T-helper 1 cell treated with Interleukin-12 subunit alpha and Interleukin-12 subunit beta and Interleukin-4 antibody, amounts not matched to agents 30 ng/mL and 1 ng/mL, for 36 hours (primary cell): Measurements from ENCODE around the gene TBC1D14. TPM values are rescaled to one million over a fixed set of nuclear protein-coding genes. Genes with fewer than 3 reads are reported as not detected.

Source experiments
- intact Hi-C: fragments of 100-400 bp; cut with micrococcal nuclease; formaldehyde crosslinking; loops from one replicate; pipeline ENCODE4 v1.15.1; 2024
- total RNA-seq: library from RNA; stranded (reverse); gene quantifications from 2 replicates; pipeline ENCODE4 v1.2.3, GENCODE V29; 2022

TBC1D14 gene
- total RNA-seq, 1 donor from 2014 or later, result 76.7 TPM

DNA sequence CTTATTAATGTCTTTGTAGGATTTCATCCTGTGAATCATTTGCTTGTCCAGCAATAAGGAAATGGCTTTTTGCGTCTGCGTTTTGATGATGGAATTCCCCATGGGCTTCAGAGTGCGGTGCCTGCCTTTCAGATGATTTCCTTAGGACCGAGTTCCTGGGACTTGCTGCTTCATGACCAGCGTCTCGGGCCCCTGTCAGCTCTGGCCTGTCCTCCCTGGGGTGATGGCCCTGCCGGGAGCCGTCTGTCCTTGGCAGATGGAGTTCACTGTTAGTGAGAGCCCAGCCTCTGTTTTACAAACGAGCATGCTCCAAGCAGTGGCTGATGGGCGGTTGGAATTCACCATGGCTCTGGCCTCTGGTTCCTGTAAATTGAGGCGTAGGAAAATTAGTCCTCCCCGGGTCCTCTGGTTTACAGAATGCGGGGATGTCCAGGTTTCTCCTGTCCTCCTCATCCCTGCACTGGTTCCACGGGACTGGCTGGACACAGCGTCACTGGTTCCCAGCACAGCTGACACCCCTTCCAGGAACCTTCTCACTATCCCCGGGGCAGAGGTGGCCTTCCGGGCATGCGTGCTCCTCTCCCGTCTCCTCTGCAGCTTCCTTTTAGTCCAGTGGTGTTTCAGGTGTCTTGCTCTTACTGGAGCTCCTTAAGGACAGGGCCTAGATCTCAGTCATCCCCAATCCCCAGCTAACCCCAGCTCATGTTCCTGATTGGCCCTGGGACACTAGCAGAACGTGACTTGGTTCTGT is 34.9 kb downstream of the TBC1D14 start:
- intact Hi-C loops, result no loop called here

DNA sequence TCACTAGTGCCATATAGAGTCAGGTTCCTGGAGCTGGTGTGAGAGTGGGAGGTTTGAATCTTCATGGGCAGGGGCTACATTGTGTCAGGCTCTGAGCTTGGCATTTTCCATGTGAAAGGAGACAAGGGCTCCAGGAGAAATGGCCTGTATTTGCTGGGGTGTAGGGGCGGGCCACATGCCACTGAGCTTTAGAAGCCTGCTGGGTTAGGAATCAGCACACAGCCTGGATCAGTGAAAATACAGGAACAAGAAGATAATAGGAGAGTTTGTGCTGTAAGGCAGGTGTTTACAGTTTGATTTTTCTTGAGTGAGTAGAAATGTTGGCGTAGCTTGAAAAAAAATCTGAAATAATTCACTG is 35.4 kb downstream of the TBC1D14 start:
- intact Hi-C loops, result no loop called here

DNA sequence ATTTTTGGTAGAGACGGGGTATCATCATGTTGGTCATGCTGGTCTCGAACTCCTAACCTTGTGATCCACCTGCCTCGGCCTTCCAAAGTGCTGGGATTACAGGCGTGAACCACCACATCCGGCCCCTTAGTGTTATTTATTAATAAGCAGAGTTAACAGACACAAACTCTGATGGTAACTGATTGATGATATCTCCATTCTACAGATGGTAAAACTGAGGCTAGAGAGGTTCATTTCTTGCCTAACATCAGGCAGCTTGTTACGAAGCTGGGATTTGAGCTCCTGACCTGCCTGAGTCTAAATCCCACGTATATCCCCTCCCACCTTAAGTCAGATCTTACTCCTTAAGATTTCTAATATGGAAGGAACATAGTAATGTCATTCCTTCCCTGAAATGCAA is 36.9 kb downstream of the TBC1D14 start:
- intact Hi-C loops, result no loop called here

DNA sequence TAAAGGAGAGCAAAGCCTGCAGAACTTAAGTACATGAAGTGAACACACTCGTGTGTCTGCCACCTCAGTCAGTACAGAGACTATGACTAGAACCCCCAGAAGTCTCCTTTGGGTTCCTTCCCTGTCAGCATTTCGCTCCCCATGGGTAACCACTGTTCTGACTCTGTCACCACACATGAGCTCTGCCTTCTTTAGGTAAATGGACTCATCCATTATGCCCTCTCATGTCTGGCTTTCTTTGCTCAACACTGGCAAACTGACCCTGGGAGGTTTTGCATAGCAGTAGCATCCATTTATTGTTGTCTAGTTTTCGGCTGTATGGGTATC is 38.5 kb downstream of the TBC1D14 start:
- intact Hi-C loops, result no loop called here

DNA sequence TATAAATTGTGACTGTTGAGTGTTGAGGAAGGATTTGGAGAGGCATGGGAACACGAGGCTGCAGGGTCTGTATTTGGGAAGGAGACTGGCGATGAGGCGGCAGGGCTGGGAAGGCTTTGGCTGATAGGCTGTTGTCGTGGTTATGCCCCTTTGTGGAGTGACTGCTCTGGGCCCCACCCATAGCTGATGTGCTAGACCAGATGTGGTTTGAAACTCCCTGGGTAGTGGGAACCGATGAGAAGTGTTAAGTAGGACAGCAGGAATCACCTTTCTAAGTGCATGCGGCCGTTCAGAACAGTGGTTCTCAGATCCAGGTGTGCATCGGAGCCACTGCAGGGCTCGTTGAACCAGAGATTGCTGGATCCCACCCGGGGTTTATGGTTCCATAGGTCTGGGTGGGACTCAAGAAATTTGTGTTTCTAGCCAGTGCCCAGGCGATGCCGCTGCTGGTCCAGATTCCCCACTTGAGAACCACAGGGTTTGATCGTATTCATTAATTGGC is 42.3 kb downstream of the TBC1D14 start:
- intact Hi-C loops, result no loop called here

DNA sequence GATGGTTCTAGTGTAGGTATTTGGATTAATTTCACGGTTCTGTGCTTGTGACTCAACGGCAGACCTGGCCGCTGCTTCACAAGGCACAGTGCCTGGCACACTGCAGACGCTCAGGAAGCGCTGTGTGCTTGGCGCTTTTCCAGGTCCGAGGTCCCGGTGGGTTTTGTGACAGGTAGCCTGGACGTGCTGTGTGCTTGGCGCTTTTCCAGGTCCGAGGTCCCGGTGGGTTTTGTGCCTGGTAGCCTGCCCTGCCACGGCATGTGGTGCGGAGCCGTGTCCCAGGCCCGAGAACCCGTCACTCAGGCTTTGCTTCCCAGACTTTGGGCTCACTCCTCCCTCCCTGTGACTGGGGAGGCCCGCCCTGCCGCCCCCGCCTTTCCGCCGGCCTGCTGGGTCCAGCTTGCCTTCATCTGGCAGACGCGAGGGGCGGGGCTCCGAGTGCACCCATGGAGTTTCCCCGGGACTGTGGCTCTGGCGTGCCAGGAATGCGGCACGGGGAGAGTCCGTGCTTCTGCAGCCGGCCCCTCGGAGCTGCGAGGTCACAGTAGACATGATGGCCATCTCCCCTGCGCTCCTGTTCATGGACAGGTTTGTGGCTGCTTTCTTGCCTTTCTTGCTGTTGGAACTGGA is 44.2 kb downstream of the TBC1D14 start:
- intact Hi-C loops, result no loop called here

DNA sequence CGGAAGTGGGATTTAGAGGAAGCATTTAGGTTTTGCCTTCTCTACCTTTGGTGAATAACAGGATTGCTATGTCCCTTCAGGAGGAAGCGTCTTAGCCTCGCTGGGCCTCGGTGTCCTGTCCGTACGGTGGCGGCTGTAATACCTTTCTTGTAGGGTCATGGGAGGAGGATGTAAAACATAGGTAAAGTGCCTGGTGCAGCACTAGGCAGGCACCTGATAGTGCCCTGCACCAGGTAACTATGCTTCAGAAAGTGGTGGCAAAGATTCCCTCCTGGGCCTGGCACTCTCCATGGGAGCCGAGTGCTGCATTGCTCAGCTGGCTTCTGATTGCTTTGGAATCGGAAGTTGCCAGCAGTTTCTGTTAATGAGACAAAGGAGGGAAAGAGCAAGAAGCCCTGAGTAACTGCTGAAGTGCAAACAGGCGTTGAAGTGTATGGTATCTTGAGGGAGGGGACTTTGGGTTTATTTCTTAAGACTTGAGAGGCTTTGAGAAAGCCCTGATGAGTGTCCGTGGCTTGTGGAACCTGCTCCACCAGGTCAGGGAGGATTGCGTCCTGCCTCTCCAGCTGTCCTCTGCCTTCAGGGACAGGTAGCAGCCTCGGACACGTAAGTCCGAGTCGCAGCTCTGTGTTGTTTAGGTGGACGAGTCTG is 45.8 kb downstream of the TBC1D14 start:
- intact Hi-C loops, result no loop called here

DNA sequence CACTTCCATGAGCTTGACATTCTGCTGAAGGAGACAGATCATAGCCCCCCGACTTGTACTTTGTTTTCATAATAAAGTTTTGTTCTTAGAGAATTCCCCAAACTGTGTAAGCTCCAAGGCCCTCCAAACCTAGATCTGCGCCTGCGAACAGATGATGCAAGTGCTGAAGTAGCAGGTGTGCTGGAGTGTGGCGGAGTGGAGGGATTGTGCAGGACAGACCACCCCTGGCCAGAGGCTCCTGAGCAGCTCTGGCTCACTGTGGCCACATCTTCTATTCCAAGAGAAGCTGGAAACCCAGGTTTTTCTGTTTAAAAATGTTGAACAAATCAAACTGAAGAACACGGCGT is 46.4 kb downstream of the TBC1D14 start:
- intact Hi-C loops, result no loop called here

DNA sequence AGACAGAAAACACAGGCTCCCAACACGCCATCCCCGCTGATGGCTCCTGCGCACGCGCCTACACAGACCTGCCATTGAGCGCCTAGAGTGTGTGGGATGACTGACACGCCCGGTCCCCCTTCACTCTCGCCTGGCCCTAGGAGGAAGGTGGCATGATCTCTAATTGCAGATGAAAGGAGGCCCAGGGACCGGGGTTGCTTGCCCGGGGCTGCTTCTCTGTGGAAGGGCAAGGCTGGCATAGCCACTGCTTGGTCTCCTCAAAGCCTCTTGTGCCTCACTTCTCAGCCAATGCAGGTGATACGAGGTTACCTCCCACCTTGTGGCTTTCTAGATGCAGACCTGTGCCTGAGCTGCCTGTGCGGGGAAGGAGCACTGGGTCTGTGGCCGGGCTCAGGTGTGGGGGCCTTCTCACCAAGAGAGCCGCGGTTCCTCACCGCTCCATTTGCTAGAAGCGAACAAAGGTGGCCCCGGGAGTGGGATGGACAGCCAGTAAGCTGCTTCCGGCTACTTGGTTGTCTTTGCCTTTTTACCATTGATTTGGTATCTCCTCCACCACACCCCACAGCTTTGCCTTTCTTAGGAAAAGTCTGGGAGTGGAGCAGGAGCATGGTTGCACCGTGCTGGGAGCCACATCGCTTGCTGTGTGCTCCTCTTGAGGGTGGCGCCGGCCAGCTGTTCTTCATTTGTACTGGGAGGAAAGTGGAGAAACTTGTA is 47.0 kb downstream of the TBC1D14 start:
- intact Hi-C loops, result no loop called here

DNA sequence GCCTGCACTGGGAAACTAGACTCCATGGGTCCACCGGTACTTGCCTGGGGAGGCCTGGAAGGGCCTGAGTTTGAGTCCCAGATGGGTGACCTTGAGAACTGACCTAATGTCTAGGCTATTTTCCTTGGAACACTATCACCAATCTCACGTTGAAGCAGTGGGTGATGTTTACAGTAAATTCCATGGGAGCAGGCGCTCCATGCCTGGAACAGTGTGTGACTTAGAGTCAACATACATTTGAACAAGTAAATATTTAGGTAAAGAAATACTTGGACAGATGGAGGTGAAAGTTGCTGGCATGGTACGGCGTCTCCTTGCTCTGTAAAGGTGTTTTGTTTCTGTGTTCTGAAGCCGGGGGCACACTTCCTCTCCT is 47.5 kb downstream of the TBC1D14 start:
- intact Hi-C loops, result no loop called here

DNA sequence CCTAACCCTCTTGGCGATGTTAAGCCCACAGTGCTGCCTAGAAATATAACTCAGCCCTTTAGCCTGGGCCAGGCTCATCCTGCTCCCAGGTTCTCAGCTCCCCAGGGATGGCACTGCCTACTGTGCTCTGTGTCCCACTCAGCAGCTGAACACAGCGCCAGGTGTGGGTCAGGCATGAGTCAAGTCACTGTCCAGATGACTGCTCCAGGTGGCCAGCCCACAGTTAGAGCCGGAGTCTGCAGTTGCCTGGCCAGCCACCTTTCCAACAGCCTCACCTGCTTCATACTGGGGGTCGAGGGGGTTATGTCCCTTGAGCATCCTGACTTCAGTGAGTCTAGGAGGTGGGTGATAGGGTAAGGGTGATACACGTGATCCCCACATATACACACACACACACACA is 48.4 kb downstream of the TBC1D14 start:
- intact Hi-C loops, result no loop called here

DNA sequence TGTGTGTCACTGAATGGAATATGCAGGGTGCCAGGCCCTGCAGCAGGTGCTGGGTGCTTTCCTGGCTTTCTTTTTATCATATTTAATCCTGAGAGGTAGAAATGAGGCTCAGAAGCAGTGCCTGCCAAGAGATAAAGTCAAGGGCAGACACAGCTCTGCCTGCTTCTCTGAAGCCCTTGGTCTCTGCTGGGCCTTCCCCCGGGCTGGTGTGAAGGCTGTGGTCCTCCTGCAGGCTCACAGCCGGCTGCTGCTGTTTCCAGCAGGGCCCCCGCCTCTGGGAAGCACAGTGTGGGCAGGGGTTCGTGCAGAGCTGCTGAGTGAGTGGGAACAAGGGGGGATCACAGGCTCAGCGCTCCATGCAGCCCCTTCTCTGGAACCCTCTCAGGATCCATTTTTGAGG is 49.6 kb downstream of the TBC1D14 start:
- intact Hi-C loops, result no loop called here

DNA sequence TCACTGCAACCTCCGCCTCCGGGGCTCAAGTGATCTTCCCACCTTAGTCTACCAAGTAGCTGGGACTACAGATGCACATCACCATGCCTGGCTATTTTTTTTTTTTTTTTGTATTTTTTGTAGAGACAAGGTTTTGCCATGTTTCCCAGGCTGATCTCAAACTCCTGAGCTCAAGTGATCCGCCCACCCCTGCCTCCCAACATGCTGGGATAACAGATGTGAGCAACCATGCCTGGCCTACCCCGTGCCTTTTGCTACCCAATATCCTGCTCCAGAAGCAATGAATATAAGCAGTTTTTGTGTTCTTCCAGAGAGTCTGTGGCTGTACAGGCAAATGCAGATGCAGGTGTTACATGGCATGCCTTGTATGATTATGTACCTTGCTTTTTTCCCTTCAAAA is 50.5 kb downstream of the TBC1D14 start:
- intact Hi-C loops, result no loop called here

DNA sequence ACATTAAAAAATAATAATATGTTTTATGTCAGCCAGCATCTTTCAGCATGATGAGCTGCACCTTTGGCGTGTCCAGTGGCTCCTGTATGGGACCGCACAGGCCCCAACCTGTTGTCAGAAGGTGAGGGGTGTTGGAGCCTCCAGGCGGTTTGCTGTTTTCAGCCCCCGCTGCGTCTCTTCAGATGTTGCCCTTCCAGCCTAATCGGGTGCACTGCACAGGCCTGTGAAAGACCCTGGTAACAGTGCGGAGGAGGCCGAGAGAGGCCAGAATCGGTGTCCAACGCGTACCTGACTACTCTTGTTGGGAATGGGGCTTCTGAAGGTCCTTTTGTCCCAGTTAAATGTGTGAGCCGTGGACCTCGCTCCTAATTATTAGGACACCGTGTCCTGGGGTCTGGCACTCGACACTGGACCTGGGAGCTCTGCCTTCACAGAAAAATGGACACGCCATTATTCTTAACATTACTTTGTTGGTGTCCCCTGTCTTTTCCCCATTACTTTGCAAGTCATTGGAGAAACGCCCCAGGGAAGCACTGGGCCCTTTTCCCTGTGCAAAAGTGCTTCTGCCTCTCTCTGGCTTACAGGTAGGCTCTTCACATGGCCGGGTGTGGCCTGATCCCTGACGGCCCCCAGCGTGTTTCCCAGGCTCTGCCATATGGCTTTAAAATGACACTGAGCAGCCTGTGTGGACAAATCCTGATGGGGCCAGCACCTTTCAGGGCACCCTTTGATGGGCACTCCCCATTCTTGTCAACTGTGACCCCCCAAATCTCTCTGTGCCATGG is 51.2 kb downstream of the TBC1D14 start:
- intact Hi-C loops, result no loop called here

DNA sequence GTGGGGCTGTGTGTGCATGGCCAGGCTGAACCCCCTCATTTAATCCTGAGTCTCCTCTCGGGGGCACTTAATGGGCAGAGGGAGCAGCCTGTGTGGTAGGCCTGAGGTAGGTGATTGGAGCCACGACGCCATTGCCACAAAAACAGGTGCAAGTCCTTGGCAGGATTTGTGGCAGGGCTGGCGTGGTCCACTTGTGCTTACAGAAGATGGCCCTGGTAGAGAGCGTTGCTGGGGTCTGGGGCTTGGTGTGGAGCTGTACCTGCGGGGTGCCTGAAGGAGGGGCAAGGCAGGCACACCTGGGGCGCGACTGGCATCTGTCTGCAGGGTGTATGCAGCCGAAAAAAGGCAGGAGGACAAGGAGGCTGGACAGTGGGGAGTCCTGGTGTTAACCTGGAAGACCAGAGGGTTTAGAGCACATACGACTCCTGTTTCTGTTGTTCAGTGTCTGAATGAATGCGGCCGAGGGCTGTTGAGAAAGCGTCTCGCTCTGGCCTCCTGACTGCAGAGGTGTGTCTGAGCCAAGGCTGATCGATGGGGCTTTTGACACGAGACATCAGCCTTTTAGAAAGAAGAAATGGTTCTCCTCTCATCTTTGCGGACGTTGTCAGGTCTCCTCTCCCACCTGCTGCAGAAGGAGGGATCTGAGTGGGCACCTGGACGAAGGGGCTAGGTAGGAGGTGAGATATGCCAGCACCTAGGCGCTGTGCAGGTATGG is 52.0 kb downstream of the TBC1D14 start:
- intact Hi-C loops, result no loop called here

DNA sequence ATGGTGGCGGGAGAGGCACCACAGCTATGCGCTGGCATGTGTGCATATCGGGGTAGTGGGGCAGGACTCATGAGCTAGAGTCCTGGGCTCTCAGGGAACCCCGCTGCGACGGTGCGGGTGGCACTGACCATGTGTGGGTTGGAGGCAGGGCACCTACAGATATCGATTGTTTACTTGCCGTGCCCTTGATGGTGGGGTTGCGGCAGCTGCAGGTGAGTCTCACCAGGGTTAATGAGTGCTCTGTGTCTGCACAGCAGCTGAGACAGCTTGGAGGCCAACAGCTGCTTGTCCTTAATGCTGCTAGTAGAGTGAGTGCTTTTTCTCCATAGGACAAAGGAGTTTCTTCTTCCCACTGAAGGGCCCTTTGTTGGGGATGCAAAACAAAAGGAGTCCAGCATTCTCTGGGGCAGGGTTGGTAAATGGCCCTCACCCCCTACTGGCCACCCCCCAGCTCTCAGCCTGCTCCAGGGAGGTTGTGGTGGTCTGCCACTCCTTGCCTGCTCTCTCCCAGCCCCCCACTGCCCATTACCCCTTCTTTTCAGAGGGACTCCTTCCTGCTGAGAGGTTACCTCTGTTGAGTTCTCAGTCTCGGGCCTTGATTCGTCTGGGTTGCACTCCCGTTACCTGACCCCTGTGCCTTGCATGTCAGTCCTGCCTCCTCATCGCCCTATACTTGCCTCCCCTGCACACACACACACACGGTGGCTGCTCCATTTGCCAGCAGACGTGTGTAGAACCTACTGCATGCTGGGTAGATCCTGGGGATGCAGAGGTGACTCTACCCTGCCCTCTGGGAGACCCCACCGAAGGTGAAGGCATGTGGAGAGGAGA is 52.8 kb downstream of the TBC1D14 start:
- intact Hi-C loops, result no loop called here

DNA sequence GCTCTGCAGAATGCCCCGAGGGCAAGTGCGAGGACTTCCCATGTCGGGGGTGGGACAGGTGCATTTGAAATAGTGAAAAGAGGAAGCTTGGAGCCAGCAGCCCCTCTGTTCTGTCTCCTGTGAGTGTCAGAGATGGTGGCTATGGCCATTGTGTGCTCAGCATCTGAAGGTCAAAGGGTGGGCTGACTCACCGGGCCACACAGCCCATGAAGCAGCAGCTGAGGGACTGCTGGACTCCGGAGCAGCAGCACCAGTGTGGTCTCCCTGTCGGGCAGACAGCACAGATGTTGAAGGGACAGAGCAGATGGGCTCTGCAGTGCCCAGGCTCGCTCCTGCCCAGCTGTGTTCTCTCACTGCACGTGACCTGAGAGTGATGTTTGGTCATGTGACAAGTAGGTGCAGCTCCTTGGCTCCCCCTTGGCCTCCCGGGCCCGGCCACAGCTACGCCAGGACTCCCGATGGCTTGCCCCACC is 53.5 kb downstream of the TBC1D14 start:
- intact Hi-C loops, result no loop called here

DNA sequence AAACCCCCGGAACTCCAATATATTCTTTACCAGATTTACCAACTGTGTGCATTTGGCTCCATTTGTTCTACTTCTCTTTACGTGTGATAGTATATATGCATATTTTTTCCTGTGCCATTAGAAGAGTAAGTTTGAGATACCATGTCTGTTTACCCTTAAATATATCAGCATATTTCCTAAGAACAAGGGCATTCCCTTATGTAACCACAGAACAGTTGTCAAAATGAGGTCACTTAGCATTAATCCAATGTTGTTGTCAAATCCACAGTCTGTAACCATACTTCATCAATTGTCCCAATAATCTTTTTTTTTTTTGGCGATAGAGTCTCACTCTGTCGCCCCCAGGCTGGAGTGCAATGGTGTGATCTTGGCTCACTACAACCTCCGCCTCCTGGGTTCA is 55.2 kb downstream of the TBC1D14 start:
- intact Hi-C loops, result loop anchor here (1.0 kb wide), 1 partner anchor 9 kb away; no protein-coding TSS in a partner anchor

DNA sequence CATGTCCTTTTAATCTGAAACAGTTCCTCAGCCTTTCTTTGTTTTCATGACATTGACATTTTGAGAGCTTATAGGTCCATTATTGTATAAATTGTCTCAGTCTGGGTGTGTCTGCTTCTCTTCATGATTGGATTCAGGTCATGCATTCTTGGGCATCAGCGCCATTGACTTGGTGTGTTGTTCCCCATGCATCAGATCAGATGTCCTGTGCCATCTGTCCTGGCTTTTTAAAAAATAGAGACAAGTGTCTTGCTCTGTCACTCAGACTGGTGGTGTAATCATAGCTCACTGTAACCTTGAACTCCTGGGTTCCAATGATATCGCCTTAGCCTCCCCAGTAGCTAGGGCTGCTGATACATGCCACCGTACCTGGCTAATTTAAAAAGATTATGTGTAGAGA is 55.7 kb downstream of the TBC1D14 start:
- intact Hi-C loops, result no loop called here

DNA sequence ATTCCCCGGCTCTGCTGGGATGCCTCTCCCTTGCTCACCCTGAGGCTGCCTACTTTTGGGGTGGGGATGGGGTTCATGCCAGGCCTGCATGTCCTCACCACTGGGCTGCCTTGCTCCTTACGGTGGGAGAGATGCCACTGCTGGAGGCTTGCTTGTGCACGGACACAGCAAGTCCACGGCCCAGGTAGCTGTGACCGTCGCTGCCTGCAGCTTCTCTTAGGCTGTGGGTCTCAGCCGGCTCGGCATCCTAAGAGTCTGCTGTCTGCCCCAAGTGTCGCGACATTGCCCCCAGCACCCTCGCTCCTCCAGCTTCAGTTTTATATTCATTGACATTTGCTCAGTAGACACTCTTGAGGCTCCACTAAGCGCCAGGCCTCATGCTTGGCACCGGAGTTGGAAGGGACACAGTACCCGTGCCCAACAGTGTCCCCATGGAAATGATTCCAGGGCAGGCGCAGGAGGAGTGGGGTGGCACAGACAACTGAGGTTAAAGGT is 58.3 kb downstream of the TBC1D14 start:
- intact Hi-C loops, result no loop called here
